Duodenal mucosa (tissue), 2 donors: Measurements from ENCODE around the gene ANKS1B.

ENCODE experiments used
- H3K27ac ChIP-seq: one replicate; pipeline ENCODE4 v1.7.0; 2013; ENCODE audit warnings: low read depth, low read length
- H3K27me3 ChIP-seq, 2 donors: one replicate each; pipeline ENCODE4 v1.7.0; 2013; ENCODE audit warnings: low read length in 2 of 2, control low read depth in 1 of 2; ENCODE audit not compliant: insufficient read depth in 2 of 2, control insufficient read depth in 1 of 2
- H3K36me3 ChIP-seq, 2 donors: one replicate each; pipeline ENCODE4 v1.7.0; 2013; ENCODE audit warnings: low read length in 2 of 2, control low read depth in 1 of 2; ENCODE audit not compliant: insufficient read depth in 2 of 2, control insufficient read depth in 1 of 2
- H3K4me1 ChIP-seq, 2 donors: one replicate each; pipeline ENCODE4 v1.7.0; 2013; ENCODE audit warnings: low read length in 2 of 2, control low read depth in 1 of 2; ENCODE audit not compliant: insufficient read depth in 2 of 2, control insufficient read depth in 1 of 2
- H3K4me3 ChIP-seq, 2 donors: one replicate each; pipeline ENCODE4 v1.7.0; 2013; ENCODE audit warnings: low read length in 2 of 2, low read depth in 1 of 2
- H3K9ac ChIP-seq, 2 donors: one replicate each; pipeline ENCODE4 v1.7.0; 2013; ENCODE audit warnings: low read length in 2 of 2, low read depth in 1 of 2
- H3K9me3 ChIP-seq, 2 donors: one replicate each; pipeline ENCODE4 v1.7.0; 2013; ENCODE audit warnings: low read length in 2 of 2, control low read depth in 1 of 2; ENCODE audit not compliant: control insufficient read depth in 1 of 2

ANKS1B gene

DNA sequence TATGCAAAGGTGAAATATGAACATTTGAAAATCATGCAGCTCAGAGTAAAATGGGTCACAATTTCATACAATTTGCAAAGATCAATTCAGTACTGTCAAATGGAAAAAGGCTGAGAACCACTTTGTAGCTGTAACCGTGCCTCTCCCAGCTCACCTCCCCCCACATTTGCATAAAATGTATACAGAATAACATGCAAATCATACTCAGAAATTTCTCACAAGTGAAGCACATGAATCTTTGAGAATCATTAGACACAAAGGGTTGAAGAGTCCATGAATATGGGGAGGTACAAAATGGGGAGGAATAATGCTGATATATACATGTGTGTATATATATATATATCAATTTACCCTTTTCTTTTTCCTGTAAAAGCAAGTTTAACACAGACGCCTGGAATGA lies 1177.5 kb downstream of the ANKS1B start:
- Histone ChIP-seq H3K27ac (no peak overlapping the region), H3K9ac (no peak overlapping the region), H3K4me1 (no peaks in the 10 kb centered on the region), H3K36me3 (no peaks in the 10 kb centered on the region), H3K9me3 (no peaks in the 10 kb centered on the region), H3K27me3 (no peaks in the 10 kb centered on the region), H3K4me3 (no peak overlapping the region)

DNA sequence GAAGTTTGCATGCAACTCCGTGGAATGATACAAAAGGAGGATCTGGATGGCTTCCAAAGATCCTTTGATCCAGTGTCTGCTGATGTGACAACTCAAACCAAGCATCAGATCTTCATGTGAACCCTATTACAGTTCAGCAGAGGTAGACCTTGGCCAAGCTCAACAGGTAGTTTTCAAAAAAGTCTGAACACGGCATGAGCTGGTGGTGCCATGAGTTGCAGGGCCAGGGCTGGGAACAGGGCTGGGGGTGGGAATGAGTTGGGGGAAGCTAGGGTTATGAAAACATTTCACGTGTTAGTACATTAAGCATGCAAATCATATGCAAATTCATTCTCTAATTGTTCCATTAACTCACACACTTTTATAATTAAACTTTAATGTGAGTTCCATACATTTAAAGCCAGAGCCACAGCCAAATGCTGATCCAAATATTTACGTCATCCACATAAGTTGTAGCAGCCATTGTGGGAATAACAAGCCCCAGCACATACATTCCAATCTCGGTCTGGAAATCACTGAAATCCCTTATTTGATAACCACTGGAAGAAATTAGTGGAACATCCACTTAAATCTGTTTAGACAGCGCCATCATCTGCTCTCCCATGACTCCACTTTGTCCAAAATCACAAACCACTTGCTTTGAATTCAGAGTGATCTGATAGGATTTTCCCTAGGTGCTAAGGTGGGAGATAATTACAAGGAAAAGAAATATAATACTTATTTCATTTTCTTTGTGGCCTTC lies 1181.1 kb downstream of the ANKS1B start:
- H3K9me3 ChIP-seq: no peaks in the 10 kb centered on the region
- H3K27me3 ChIP-seq: no peaks in the 10 kb centered on the region
- H3K36me3 ChIP-seq: no peaks in the 10 kb centered on the region
- no peak overlapping the region for H3K27ac ChIP-seq
- no peak overlapping the region for H3K4me3 ChIP-seq
- H3K4me1 ChIP-seq: no peaks in the 10 kb centered on the region
- no peak overlapping the region for H3K9ac ChIP-seq

DNA sequence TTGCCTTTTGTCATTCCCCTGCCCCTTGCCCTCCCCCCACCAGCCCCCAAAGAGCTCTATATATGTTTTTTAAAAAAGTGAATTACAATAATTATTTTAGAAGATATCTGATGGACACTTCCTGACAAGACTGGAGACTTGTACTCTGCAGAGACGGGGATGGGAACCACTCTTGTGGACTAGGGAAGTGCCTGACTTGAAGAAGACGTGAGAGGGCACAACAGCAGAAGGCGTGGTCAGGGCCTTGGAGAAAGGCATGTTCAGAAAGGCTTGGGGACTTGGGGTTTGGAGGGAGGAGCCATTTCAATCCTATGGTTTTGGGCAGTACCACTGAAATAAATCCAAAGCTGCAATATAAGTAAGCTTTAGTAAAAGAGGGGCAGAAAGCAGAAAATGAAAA lies 1184.9 kb downstream of the ANKS1B start:
- Histone ChIP-seq H3K27ac (no peak overlapping the region), H3K9ac (no peak overlapping the region), H3K9me3 (no peaks in the 10 kb centered on the region), H3K36me3 (no peaks in the 10 kb centered on the region), H3K27me3 (no peaks in the 10 kb centered on the region), H3K4me1 (no peaks in the 10 kb centered on the region), H3K4me3 (no peak overlapping the region)

DNA sequence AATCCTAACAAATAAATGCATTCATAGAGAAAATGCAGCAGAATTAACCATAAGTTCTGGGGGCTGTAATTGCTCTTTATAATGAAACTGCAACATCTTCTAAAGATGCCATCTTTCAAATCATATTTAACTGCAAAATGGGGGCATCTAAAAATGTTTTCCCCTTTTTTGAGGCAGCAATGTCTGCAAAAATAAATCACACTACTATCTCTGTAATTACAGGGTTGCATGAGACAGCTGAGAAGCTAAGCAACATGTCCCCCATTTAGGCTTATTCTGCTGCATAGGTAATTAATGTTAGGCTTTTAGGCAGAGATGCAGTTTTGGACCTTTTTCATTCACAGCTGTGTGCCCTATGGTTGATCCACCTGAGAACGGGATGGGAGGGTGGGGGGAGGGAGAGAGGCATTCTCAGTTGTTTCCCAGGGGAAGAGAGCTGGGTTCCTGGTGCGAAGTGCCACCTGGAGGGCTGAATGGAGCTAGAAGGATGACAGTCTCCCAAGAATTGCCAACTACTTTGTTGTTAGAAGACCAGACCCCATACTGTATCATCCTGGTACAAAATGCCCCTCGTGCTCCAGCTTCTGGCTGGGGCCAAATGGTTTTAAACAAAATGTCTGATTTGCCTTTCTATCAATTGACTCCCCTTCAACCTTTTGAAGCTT lies 1185.5 kb downstream of the ANKS1B start:
- Histone ChIP-seq H3K27ac (no peak overlapping the region), H3K36me3 (no peaks in the 10 kb centered on the region), H3K27me3 (no peaks in the 10 kb centered on the region), H3K9ac (no peak overlapping the region), H3K4me1 (no peaks in the 10 kb centered on the region), H3K4me3 (no peak overlapping the region), H3K9me3 (no peaks in the 10 kb centered on the region)

DNA sequence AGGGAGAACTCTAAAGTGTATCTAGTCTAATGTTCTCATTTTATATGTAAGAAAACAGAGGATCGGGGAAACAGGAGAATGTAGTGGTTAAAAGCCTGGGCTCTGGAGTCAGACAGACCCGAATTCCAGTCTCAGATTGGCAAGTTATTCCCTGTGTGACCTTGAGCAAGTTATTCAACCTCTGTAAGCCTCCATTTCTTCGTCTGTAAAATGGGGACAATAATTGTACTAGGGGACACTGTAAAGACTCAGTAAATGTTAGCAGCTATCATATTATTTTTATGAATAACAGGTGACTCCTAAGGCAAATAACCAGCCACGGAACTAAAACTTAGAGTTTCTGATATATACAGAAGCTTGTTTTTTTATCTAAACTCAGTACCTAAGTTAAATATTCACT lies 1187.5 kb downstream of the ANKS1B start:
- Histone ChIP-seq H3K4me3 (no peak overlapping the region), H3K27me3 (no peaks in the 10 kb centered on the region), H3K9ac (no peak overlapping the region), H3K9me3 (no peaks in the 10 kb centered on the region), H3K36me3 (no peaks in the 10 kb centered on the region), H3K27ac (no peak overlapping the region), H3K4me1 (no peaks in the 10 kb centered on the region)

DNA sequence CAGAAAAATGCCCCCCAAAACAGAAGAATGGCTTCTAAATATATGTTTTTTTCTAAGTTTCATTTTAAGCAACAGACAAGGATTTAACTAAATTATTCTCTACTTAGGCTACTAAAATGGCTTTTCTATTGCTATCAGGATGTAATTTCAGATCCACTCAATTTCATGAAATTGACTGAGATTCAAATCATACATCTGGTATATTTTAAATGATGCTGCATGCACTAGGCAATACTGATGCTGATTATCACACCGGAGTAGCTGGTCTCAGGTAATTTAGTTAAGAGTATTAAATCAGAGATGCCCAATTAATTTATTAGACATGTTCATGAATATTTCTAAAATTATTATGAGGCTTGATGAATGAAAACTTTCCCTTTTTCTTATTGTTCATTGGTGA lies 1188.0 kb downstream of the ANKS1B start:
- no peaks in the 10 kb centered on the region for H3K9me3 ChIP-seq
- H3K36me3 ChIP-seq: no peaks in the 10 kb centered on the region
- no peaks in the 10 kb centered on the region for H3K4me1 ChIP-seq
- no peak overlapping the region for H3K9ac ChIP-seq
- no peak overlapping the region for H3K4me3 ChIP-seq
- no peak overlapping the region for H3K27ac ChIP-seq
- H3K27me3 ChIP-seq: no peaks in the 10 kb centered on the region

DNA sequence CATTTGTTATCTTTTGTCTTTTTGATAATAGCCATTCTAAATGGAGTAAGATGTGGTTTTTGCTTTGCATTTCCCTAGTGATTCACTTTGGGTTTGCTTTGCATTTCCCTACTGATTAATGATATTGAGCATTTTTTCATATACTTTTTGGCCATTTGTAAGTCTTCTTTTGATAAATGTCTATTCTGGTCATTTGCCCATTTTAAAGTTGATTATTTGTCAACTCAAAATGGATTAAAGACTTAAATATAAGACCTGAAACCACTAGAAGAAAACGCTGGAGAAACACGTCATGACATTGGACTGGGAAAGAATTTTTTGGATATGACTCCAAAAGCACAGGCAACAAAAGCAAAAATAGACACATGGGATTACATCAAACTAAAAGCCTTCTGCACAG lies 1191.6 kb downstream of the ANKS1B start:
- H3K4me3 ChIP-seq: no peak overlapping the region
- no peaks in the 10 kb centered on the region for H3K27me3 ChIP-seq
- H3K36me3 ChIP-seq: no peaks in the 10 kb centered on the region
- no peaks in the 10 kb centered on the region for H3K9me3 ChIP-seq
- no peak overlapping the region for H3K27ac ChIP-seq
- H3K4me1 ChIP-seq: no peaks in the 10 kb centered on the region
- H3K9ac ChIP-seq: no peak overlapping the region

DNA sequence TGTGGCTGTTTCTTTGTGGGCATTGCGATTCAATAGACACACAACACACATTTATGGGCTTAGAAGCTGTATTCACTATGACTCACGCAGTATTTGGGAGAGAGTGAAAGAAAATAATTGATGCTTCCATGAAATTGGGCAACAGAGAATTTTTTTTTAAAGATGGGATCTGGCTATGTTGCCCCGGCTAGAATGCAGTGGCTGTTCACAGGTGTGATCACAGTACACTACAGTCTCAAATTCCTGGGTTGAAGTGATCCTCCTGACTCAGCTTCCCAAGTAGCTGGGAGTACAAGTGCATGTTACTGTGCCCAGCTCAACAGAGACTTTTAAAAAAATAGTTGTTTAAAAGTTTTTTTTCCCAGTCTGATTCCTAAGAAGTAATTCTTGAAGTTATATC lies 1193.3 kb downstream of the ANKS1B start:
- Histone ChIP-seq H3K27ac (no peak overlapping the region), H3K9ac (no peak overlapping the region), H3K27me3 (no peaks in the 10 kb centered on the region), H3K4me1 (no peaks in the 10 kb centered on the region), H3K4me3 (no peak overlapping the region), H3K36me3 (no peaks in the 10 kb centered on the region), H3K9me3 (no peaks in the 10 kb centered on the region)

DNA sequence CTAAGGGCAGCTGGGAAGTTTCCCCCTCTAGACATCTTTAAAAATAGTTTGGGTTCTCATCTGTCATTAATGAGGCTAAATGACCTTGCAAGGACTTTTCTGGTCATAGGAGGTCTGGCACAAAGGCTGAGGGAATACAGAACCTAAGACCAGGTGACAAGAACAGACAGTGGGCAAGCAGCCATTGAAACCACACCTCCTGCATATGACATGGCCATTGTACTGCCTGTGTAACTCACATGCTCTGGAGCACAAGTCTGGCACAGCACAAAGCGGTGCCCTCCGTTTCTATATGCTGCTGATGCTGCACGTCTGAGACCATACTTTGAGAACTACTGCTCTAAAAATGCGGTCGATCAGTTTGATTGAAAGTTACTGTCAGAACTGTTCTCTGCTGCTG lies 1196.3 kb downstream of the ANKS1B start:
- Histone ChIP-seq H3K36me3 (no peaks in the 10 kb centered on the region), H3K9ac (no peak overlapping the region), H3K27me3 (peaks cover 0 to 4% of the 10 kb centered on the region in 2 donors), H3K4me3 (no peak overlapping the region), H3K9me3 (no peaks in the 10 kb centered on the region), H3K4me1 (no peaks in the 10 kb centered on the region), H3K27ac (no peak overlapping the region)

DNA sequence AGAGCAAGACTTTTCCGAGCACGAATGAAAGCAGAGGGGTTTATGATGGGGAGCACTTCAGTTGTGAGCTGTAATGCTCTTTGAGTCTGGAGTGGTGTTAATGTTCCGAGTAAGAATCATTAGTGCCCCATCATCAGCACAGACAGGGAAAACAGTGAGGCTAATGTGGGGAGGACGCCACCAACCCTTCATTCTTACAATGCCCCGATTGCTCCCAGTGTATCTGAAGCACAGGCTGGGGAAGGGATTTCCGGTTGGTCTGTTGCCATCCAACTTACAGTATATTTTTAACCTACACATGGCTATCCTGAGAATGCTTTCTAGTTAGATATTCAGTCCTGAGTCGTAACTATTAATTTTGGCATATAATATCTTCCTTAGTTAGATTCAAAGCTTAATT lies 1198.1 kb downstream of the ANKS1B start:
- H3K9ac ChIP-seq: no peak overlapping the region
- H3K36me3 ChIP-seq: no peaks in the 10 kb centered on the region
- no peak overlapping the region for H3K4me3 ChIP-seq
- no peaks in the 10 kb centered on the region for H3K4me1 ChIP-seq
- no peak overlapping the region for H3K27ac ChIP-seq
- peaks cover 0 to 4% of the 10 kb centered on the region in 2 donors for H3K27me3 ChIP-seq
- no peaks in the 10 kb centered on the region for H3K9me3 ChIP-seq
